GM18870 (cell line): Measurements from ENCODE around the gene NLRC3.

Experiments used
- ATAC-seq: cut with Tn5 transposase; IDR thresholded peaks from one replicate; pipeline ENCODE4 v1.9.1; 2021; ENCODE audit warnings: moderate library complexity; ENCODE audit not compliant: unreplicated experiment

NLRC3 gene

GRCh38 chr16:3599121-3599520, 21.9 kb upstream of the NLRC3 start:
- ATAC-seq, result no peak

GRCh38 chr16:3598236-3598635, 21.0 kb upstream of the NLRC3 start:
- no peak for ATAC-seq

GRCh38 chr16:3597676-3598075, 20.5 kb upstream of the NLRC3 start:
- no peak for ATAC-seq

GRCh38 chr16:3597226-3597625, 20.0 kb upstream of the NLRC3 start:
- no peak for ATAC-seq

- ATAC-seq, result no peak
These were observed 19.1 kb upstream of the NLRC3 start for GRCh38 chr16:3596101-3596861.

- no peak for ATAC-seq
These were observed 18.4 kb upstream of the NLRC3 start for GRCh38 chr16:3595521-3596021.

GRCh38 chr16:3595110-3595486, 17.9 kb upstream of the NLRC3 start:
- no peak for ATAC-seq

GRCh38 chr16:3594316-3595109, 17.3 kb upstream of the NLRC3 start:
- ATAC-seq, result no peak

GRCh38 chr16:3592559-3592958, 15.4 kb upstream of the NLRC3 start:
- ATAC-seq, result no peak

GRCh38 chr16:3591991-3592390, 14.8 kb upstream of the NLRC3 start:
- ATAC-seq, result no peak

- no peak for ATAC-seq
These were observed 14.2 kb upstream of the NLRC3 start for GRCh38 chr16:3591436-3591803.

GRCh38 chr16:3590736-3591435, 13.7 kb upstream of the NLRC3 start:
- ATAC-seq, result no peak

- no peak for ATAC-seq
These were observed 12.9 kb upstream of the NLRC3 start for GRCh38 chr16:3589991-3590701.

GRCh38 chr16:3589441-3589921, 12.3 kb upstream of the NLRC3 start:
- no peak for ATAC-seq

GRCh38 chr16:3589001-3589400, 11.8 kb upstream of the NLRC3 start:
- ATAC-seq, result no peak

GRCh38 chr16:3587547-3588110, 10.4 kb upstream of the NLRC3 start:
- ATAC-seq, result no peak

- no peak for ATAC-seq
These were observed 7.2 kb upstream of the NLRC3 start for GRCh38 chr16:3584412-3584811.

- no peak for ATAC-seq
These were observed 6.3 kb upstream of the NLRC3 start for GRCh38 chr16:3583303-3584038.

GRCh38 chr16:3582276-3583165, 5.3 kb upstream of the NLRC3 start:
- no peak for ATAC-seq
